ENCODE data around the gene XYLT1.

The XYLT1 gene

DNA sequence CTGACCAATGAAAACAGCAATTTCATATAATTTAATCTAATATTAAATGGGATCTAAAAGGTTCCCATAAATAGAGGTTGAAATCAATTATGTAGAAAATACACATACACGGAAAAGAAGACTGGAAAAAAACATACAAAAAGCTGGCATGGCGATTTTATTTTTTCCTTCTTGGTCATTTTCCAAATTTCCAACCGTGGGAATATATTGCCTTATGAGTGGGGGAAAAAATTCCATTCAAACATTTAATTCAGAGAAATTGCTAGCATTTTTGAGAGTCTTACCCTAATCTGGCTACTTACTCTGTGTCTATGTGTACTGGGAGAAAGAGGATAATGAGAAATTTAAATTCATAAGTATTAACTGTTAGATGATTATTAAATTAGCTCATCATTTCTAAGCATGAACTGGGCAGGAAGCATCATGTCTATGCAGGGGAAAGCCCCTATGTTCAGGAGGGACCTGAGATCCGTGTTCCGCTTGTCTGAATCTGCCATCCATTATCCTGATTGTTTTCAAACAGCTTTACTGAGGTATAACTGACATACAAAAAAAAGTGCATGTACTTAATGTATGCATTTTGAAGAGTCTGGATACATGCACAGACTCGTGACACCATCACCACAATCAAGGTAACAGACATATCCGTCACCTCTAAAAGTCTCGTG lies 145.2 kb downstream of the XYLT1 start:
- H3K4me3 ChIP-seq (replicated peaks; ENCODE audit: low read depth, low read length), result no peak overlapping the region
- DNase-seq (ENCODE audit: extremely low read depth, low read depth), result no peak
- TF ChIP-seq, protein P1, sequence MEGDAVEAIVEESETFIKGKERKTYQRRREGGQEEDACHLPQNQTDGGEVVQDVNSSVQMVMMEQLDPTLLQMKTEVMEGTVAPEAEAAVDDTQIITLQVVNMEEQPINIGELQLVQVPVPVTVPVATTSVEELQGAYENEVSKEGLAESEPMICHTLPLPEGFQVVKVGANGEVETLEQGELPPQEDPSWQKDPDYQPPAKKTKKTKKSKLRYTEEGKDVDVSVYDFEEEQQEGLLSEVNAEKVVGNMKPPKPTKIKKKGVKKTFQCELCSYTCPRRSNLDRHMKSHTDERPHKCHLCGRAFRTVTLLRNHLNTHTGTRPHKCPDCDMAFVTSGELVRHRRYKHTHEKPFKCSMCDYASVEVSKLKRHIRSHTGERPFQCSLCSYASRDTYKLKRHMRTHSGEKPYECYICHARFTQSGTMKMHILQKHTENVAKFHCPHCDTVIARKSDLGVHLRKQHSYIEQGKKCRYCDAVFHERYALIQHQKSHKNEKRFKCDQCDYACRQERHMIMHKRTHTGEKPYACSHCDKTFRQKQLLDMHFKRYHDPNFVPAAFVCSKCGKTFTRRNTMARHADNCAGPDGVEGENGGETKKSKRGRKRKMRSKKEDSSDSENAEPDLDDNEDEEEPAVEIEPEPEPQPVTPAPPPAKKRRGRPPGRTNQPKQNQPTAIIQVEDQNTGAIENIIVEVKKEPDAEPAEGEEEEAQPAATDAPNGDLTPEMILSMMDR (IDR thresholded peaks at IDR 0.05; ENCODE audit: low read depth, low read length, missing control alignments), result no peak

DNA sequence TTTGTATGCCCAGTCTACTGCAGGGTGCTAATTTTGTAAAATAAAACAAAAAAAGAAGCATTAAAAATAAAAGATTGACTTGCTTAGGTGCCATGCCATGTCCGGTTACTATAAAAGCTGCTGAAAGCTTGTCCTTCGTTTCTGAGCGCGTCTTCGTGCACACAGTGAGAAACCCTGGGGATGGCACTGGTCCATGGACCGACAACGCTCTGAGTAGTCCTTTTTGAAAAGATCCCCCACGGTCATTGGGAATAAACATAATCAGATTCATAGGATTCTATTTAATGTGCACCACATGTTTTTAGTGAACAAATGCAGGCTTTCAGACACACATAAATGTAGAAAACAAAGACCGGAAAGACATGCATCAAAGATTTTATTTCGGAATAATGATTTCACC lies 146.3 kb downstream of the XYLT1 start:
- H3K4me3 ChIP-seq (replicated peaks; ENCODE audit: low read depth, low read length), result no peak overlapping the region
- TF ChIP-seq, protein P1 (IDR thresholded peaks at IDR 0.05; ENCODE audit: low read depth, low read length, missing control alignments), result no peak
- DNase-seq (ENCODE audit: extremely low read depth, low read depth), result no peak

DNA sequence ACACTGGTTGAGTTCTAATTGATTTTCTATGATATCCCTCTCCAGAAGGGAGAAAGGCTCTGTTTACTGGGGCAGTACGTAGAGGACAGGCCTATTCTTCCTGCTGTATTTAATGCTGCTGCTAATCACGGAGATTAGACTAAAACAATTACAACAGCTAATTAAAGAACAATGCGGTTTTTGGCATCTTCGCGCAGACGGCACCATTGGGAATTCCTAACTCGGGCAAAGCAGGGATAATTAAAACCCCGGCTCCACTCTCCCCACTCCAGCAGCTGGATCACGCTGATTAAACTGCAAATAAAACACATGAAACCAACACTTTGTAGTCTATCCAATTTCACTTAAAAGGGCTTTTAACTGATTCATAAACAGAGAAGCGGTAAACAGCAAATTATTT lies 147.6 kb downstream of the XYLT1 start:
- TF ChIP-seq, protein P1 (IDR thresholded peaks at IDR 0.05; ENCODE audit: low read depth, low read length, missing control alignments), result no peak
- no peak overlapping the region for H3K4me3 ChIP-seq (replicated peaks; ENCODE audit: low read depth, low read length)
- no peak for DNase-seq (ENCODE audit: extremely low read depth, low read depth)

DNA sequence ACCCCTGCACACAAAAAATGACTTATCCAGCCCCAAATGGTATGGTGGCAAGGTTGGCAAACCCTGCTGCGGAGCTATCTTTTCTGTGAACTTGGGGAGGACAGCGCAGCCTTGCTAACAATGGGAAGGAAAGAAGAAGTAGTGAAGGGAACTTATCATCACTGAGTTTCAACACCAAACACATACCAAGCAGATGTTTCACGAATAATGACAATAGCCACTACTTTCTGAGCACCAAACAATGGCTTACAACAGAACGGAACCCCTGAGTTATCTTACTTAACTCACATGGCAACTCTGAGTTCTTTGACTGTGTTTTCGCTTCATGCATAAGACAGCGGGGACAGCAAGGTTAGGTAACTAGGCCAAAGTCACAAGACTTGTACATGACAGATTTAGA lies 148.9 kb downstream of the XYLT1 start:
- DNase-seq (ENCODE audit: extremely low read depth, low read depth), result no peak
- H3K4me3 ChIP-seq (replicated peaks; ENCODE audit: low read depth, low read length), result no peak overlapping the region
- TF ChIP-seq, protein P1 (IDR thresholded peaks at IDR 0.05; ENCODE audit: low read depth, low read length, missing control alignments), result no peak

DNA sequence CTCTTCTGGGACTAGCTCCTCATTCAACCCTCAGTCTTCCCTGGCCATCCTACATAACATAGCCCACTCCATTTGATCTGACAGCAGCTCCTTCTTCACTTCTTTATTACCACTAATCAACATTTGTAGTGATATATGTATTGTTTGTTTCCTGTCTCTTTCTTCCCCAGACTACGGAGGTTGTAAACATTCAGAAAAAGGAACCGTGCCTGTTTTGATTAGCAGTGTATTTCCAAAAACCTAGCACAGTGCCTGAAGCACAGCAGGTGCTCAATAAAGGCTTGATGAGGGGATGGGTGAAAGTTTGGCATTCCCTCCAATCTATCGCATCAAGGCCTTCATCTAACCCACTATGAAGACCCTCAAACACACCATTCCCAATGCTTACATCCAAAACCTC lies 150.8 kb downstream of the XYLT1 start:
- no peak for DNase-seq (ENCODE audit: extremely low read depth, low read depth)
- H3K4me3 ChIP-seq (replicated peaks; ENCODE audit: low read depth, low read length), result no peak overlapping the region
- TF ChIP-seq, protein P1 (IDR thresholded peaks at IDR 0.05; ENCODE audit: low read depth, low read length, missing control alignments), result no peak

DNA sequence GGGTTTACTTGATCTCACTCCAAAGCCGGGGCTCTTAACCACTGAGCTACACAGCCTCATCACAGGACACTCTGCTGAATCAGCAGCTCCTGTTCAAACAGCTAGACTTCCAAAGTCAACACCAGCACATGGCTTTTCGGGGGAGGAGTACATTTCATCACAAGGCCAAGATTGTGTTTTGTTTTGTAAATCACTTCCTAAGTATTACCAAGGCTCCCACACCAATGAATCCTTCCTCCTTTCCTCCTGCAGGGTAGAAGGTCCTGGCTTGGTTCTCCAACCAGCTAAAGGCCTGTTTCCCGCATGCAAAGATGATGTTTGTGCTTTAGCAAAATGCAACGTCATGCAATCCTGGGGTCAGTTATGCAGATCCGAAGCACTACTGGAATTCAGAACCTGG lies 152.5 kb downstream of the XYLT1 start:
- TF ChIP-seq, protein P1 (IDR thresholded peaks at IDR 0.05; ENCODE audit: low read depth, low read length, missing control alignments), result no peak
- DNase-seq (ENCODE audit: extremely low read depth, low read depth), result no peak

DNA sequence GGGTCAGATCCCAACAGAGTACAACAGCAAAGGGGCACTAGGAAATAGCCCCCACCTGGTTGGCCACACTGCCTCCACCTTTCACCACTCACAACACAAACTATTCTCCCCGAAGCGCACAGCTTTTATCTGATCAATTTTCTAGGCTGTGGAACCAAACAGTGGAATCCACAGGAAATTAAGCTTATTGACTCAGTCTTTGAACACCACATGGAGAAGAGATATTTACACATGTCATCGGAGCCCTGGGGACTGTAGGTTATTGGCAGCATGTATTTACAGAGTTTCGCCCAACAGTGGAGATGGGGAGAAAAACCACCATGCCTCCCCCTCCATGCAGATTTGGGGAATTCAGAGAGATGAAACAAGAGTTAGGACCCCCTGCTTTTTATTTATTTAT lies 154.8 kb downstream of the XYLT1 start:
- no peak overlapping the region for H3K4me3 ChIP-seq (replicated peaks; ENCODE audit: low read depth, low read length)
- TF ChIP-seq, protein P1 (IDR thresholded peaks at IDR 0.05; ENCODE audit: low read depth, low read length, missing control alignments), result no peak

More for the DNA sequence above, 152.5 kb downstream of the XYLT1 start:
- no peak overlapping the region for H3K4me3 ChIP-seq (replicated peaks; ENCODE audit: low read depth, low read length)

More for the DNA sequence above, 154.8 kb downstream of the XYLT1 start:
- no peak for DNase-seq (ENCODE audit: extremely low read depth, low read depth)
